ENCODE measurements around the gene CCDC157.

- no peak for TF ChIP-seq CTCF (IDR thresholded peaks at IDR 0.05)
- TF ChIP-seq ZFX (IDR thresholded peaks at IDR 0.05; ENCODE audit: borderline replicate concordance), result no peak
Observed at GRCh38 chr22:30314915-30315314, 41.9 kb upstream of the CCDC157 start.
